ENCODE data around the gene PLXNB3.
"Not testable (repeated sequence)": the region's sequence is repeated elsewhere in the genome, so short reads cannot be mapped to it uniquely, and the experiment has no call there.

Gene PLXNB3

DNA sequence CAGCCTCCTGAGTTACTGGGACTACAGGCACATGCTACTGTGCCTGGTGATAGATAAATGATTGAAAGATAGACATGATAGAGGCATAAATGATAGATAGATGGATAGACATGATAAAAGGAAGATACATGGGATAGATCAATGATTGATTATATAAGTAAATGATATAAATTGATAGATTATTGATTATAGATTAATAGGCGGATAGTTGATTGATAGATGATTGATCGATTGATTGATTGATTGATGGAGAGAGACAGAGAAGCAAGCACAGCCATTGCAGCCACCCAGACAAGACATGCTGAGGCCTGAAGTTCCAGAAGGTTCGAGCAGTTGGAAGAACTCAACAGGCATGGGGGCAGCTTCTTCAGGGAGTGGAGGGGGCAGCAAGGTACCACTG lies 17.7 kb upstream of the PLXNB3 start:
- in situ Hi-C loops (cut with HindIII; ENCODE audit: low pct_unique_long_range_greater_than_20kb, low sequenced_read_pairs) = no loop called here
- no peak for DNase-seq (ENCODE audit: low read depth in 1 of 2, low spot score in 1 of 2)
- TF ChIP-seq JUND (IDR thresholded peaks at IDR 0.05; ENCODE audit: low read depth) = no peak

DNA sequence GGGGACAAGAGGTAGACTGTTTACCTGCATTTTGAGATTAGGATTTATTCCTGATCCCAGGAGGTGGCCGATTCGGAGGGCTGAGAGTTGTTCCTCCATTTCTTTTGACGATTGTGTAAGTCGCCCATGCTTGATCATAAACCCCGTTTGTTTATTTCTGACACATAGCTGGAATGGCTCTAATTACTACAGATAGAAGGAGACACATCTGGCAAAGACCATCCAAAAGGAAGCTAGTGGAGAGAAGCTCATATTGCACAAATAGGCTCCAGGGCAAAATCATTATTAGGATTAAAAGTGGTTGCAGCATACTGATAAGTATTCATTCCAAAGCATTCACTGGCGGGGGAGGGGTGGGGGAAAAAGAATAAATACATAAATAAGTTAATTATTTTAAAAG lies 17.1 kb upstream of the PLXNB3 start:
- in situ Hi-C loops (cut with HindIII; ENCODE audit: low pct_unique_long_range_greater_than_20kb, low sequenced_read_pairs) = not testable (repeated sequence)

DNA sequence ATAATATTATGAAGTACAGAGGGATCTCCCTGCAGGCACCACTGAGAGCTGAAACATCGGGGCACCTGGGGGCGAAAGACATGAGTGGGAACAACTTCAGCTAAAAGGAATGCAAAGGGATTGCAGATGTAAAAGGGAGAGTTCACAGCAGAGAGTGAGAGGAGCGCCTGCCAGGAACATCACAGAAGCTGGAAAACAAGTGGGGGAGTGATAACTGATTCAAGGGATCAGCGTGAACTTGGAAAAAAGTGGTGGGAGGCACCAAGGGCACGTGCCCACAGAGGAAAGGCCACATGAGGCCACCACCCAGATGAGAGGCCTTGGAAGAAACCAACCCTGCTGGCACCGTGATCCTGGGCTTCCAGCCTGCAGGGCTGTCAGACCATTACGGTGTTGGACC lies 15.0 kb upstream of the PLXNB3 start:
- in situ Hi-C loops (cut with HindIII; ENCODE audit: low pct_unique_long_range_greater_than_20kb, low sequenced_read_pairs); DNase-seq (ENCODE audit: low read depth in 1 of 2, low spot score in 1 of 2): not testable (repeated sequence)

More for the DNA sequence above, 17.1 kb upstream of the PLXNB3 start:
- not testable (repeated sequence) for DNase-seq (ENCODE audit: low read depth in 1 of 2, low spot score in 1 of 2)

DNA sequence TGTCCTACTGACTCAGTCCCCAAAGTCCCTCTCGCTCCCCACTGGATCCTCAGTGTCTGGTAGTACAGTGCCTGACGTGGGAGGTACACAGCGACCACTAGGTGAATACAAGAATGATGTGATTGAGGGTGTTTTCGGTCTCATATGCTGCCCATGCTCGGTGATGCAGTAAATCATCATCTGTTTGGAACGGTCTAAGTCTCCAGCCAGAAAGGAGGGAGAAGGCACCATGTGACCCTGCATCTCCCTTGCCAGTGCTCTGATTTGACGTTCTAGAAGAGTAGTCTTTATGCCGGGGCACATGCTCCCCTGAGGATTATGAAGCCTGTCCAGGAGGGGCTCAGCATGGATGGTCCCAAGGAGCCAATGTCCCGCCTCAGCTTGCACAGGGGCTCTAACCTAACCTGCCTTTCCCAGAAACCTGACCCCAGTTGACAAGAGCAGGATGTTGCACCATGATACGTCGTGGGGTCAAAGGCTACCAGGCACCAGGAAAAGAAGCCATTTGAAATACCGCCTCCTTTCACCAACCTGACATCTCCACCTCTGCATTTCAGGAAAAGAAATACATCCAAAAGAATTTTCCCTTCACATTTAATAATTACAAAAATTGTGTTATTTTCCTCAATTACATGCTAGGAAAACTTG lies 13.8 kb upstream of the PLXNB3 start:
- in situ Hi-C loops (cut with HindIII; ENCODE audit: low pct_unique_long_range_greater_than_20kb, low sequenced_read_pairs) = no loop called here

DNA sequence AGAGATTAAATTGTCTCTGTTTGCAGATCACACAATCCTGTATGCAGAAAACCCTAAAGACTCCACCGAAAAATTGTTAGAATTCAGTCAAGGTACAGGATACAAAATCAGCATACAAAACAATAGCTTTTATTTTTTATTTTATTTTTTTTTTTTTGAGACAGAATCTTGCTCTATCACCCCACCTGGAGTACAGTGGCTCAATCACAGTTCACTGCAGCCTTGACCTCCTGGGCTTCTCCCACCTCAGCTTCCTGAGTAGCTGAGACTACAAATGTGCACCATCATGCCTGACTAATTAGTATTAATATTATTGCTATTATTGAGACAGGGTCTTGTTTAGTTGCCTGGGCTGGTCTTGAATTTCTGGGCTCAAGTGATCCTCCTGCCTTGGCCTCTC lies 8.9 kb upstream of the PLXNB3 start:
- no peak for DNase-seq (ENCODE audit: low read depth in 1 of 2, low spot score in 1 of 2)
- TF ChIP-seq JUND (IDR thresholded peaks at IDR 0.05; ENCODE audit: low read depth) = no peak
- in situ Hi-C loops (cut with HindIII; ENCODE audit: low pct_unique_long_range_greater_than_20kb, low sequenced_read_pairs) = no loop called here

More for the DNA sequence above, 13.8 kb upstream of the PLXNB3 start:
- no peak for DNase-seq (ENCODE audit: low read depth in 1 of 2, low spot score in 1 of 2)
- no peak for TF ChIP-seq JUND (IDR thresholded peaks at IDR 0.05; ENCODE audit: low read depth)

DNA sequence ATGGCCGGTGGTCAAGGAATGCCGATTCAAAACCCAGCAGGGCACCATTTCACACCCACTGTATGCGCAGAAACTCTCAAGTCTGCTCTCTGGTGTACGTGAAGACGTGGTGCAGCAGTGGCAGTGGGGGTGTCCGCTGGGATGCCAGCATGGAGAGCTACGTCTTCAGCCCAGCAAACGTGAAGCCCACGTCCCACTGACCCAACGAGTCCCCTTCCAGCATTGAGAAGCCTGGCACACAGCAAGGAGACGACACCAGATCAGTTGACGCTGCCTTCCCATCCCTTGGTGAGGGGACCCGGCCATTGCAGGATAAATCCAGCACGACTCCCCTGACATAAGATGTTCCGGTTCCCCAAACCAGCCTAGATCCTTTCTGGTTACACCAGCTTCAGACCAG lies 2.2 kb upstream of the PLXNB3 start:
- in situ Hi-C loops (cut with HindIII; ENCODE audit: low pct_unique_long_range_greater_than_20kb, low sequenced_read_pairs) = no loop called here
- DNase-seq (ENCODE audit: low read depth in 1 of 2, low spot score in 1 of 2) = no peak
- no peak for TF ChIP-seq JUND (IDR thresholded peaks at IDR 0.05; ENCODE audit: low read depth)

DNA sequence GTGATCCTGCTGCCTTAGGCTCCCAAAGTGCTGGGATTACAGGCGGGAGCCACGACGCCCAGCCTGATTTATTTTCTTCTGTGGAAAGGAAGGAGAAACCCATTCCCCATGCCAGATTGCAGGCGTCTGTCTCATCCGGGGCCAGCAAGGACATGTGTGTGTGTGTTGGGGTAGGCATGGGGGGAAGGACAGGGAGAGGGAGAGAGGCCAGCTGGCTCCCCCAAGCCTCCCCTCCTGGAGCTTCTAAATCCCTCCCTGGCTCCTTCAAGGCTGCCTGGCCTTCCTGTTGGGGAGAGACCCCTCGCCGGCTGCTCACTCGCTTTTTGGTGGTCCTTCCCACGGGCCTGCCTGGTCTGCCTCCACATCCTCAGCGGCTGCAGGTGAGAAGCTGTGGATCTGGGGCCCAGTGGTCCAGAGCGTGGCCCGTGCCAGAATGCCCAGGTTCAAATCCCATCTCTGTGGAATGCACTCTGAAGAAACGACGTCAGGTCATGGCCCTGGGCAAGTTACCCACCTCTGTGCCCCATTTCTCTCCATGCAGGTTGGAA lies 1.3 kb upstream of the PLXNB3 start:
- DNase-seq (ENCODE audit: low read depth in 1 of 2, low spot score in 1 of 2) = no peak
- in situ Hi-C loops (cut with HindIII; ENCODE audit: low pct_unique_long_range_greater_than_20kb, low sequenced_read_pairs) = no loop called here
- no peak for TF ChIP-seq JUND (IDR thresholded peaks at IDR 0.05; ENCODE audit: low read depth)

DNA sequence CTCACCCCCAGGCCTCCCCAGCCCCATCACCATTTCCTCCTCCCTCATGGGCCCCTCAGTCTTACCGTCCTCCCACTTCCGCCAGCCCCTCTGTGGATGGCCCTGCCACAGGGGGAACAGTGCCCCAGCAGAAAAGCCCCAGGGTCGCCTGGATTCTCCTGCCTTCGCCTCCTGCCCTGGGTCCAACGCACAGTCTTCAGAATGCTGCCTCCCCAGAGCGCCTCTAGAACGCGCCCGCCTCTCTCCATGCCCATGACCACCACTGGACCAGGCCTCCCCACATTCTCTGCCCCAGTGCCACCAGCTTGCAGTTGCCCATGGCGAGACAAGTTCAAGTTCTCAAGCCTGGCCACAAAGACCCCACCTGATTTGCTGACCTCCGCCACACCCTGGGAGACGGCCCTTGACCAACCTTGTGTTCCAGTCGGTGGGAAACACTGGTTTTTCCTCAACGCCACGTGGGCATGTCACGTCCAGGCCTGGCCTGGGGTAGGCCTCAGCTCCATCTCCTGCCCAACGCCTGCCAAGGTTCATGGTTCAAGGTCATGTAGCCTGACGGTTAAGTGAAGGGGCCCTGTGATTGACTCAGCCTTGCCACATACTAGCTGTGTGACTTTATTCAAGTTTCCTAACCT lies 634 bp upstream of the PLXNB3 start:
- no peak for DNase-seq (ENCODE audit: low read depth in 1 of 2, low spot score in 1 of 2)
- in situ Hi-C loops (cut with HindIII; ENCODE audit: low pct_unique_long_range_greater_than_20kb, low sequenced_read_pairs) = no loop called here

DNA sequence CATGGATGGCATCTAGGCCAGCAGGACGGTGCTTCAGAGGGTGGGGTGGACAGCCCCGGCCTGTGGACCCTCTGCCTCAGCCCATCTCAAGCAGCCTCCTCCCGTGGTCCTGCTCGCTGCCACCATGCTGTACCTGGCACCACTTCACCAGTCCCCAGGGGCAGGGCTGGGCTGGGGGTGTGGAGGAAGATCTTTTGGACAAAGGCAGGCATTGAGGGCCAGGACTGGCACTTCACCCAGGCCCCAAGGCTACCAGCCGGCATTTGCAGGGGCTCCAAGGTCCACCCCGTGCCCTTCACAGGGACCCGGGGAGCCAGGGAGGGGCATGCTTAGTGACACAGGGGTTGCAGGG lies 713 bp downstream of the PLXNB3 start:
- no peak for DNase-seq (ENCODE audit: low read depth in 1 of 2, low spot score in 1 of 2)
- in situ Hi-C loops (cut with HindIII; ENCODE audit: low pct_unique_long_range_greater_than_20kb, low sequenced_read_pairs) = no loop called here
- TF ChIP-seq JUND (IDR thresholded peaks at IDR 0.05; ENCODE audit: low read depth) = no peak

More for the DNA sequence above, 634 bp upstream of the PLXNB3 start:
- TF ChIP-seq JUND (IDR thresholded peaks at IDR 0.05; ENCODE audit: low read depth) = no peak

DNA sequence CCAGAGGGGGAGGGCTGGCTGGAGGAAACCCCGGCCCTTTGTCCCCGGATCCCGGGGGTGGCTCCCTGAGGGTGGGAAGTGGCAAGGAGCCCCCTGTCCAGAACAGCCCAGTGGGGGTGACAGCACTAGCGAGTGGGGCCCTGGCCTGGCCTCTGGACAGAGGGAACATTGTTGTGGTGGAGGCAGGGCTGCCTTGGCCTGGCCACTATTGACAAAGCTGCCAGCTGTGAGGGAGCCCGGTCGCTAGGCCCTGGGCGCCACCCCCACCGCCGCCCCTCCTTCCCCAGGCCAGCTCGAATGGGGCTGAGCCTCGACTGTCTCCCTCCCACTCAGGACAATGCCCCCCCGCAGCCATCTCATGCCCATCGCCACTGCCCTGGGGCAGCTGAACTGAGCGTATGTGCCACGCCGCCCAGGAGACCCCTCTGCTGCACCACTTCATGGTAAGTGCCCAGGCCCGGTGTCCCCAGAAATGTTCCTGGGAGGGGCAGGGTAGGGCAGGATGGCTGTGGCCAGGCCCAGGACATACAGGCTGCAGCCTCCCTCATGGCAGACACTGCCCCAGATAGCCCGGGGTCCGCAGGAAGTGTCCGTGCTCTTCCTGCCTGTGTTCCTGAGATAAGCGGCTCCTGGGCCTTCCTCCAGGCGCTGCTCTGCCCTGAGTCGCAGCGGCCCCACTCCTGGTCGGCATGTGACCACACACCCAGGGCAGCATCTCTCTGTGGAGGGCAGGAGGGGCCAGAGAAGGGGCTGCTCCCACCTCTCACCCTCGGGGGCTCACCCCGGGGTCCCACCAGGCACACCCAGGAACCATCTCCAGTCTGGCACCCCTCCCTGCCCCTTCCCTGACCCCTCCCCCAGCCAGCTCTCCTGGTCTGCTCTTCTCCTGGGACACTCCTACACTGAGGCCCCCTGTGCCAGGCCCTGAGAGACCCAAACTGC lies 1.4 kb downstream of the PLXNB3 start:
- in situ Hi-C loops (cut with HindIII; ENCODE audit: low pct_unique_long_range_greater_than_20kb, low sequenced_read_pairs) = no loop called here
- TF ChIP-seq JUND (IDR thresholded peaks at IDR 0.05; ENCODE audit: low read depth) = no peak
- DNase-seq (ENCODE audit: low read depth in 1 of 2, low spot score in 1 of 2) = no peak

DNA sequence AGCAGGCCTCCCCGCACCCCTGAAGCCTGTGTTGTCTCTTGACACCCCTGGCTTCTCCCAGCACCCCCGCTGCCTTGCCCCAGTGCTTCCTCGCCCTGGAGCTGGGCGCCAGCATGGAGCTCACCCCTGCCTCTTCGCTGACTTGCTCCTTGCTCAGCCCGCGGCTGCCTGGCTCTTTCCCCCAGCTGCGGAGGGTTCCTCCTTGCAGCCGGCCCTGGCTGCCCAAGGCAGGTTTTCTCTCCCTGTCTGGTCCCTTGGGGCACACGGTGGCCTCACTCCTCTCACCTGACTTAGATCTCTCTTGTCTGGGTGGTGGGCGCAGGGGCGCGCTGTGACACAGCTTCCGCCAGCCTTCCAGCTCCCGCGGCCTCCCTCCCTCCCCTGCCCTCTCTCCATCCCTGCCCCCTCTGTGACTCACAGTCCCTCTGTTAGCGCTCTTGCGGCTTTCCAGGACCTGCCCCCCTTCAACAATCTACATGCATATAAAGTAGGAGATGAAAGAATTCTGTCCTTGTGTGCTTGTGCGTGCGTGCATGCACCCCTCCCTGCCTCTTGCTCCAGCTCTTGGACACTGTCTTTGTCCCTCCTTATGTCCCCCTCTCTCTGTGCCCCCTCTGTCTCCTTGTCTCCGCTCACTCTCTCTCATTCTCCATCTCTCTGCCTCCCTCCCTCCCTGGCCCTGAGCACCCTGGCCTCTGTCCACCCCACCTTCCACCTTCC lies 2.2 kb downstream of the PLXNB3 start:
- no peak for TF ChIP-seq JUND (IDR thresholded peaks at IDR 0.05; ENCODE audit: low read depth)
- no peak for DNase-seq (ENCODE audit: low read depth in 1 of 2, low spot score in 1 of 2)
- in situ Hi-C loops (cut with HindIII; ENCODE audit: low pct_unique_long_range_greater_than_20kb, low sequenced_read_pairs) = no loop called here
